ENCODE results near the gene DGCR2. TPM values are rescaled to one million over a fixed set of nuclear protein-coding genes. Genes with fewer than 3 reads are reported as not detected.
"Not testable (repeated sequence)": the region's sequence is repeated elsewhere in the genome, so short reads cannot be mapped to it uniquely, and the experiment has no call there.

Gene DGCR2
- total and polyA plus RNA-seq, 10 of the 15 experiments (the other 5 are each of a cell fraction or from before 2014, with no cell fraction given): 0.19 to 28.4 (median 16.0) TPM

DNA sequence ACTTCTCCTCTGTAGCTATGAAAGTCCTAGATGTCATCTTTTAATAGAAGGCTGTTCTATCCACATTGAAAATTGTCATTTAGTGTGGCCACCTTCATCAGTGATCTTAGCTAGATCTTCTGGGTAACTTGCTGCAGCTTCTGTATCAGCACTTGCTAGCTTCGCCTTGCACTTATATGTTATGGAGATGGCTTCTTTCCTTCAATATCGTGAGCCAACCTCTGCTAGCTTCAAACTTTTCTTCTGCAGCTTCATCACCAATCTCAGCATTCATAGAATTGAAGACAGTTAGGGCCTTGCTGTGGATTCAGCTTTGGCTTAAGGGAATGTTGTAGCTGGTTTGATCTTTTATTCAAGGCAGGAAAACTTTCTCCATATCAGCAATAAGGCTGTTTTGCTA is 122.1 kb downstream of the DGCR2 start:
- RAD21 ChIA-PET (ENCODE audit: unreplicated experiment); H3K27ac ChIP-seq (ENCODE audit: control insufficient read depth, insufficient read depth); H3K9me3 ChIP-seq (replicated peaks; ENCODE audit: control insufficient read depth, insufficient read depth, low read length); H3K4me1 ChIP-seq (ENCODE audit: control insufficient read depth, insufficient read depth, low read length); DNase-seq (ENCODE audit: low read depth, low spot score); ATAC-seq; BruUV-seq (replicated peaks); intact Hi-C loops (cut with micrococcal nuclease; ENCODE audit: unreplicated experiment); H3K36me3 ChIP-seq (ENCODE audit: control insufficient read depth in 2 of 2, insufficient read depth in 2 of 2, low read length in 1 of 2); H3K79me2 ChIP-seq (ENCODE audit: control insufficient read depth, insufficient read depth, low read length); FAIRE-seq; in situ Hi-C loops (cut with MboI); H3K9ac ChIP-seq (ENCODE audit: control insufficient read depth, insufficient read depth, low read length); H3K27me3 ChIP-seq (replicated peaks in 1 of 2; ENCODE audit: control insufficient read depth in 2 of 2, insufficient read depth in 2 of 2, low read length in 1 of 2); H4K20me1 ChIP-seq (ENCODE audit: control insufficient read depth, insufficient read depth); CTCF ChIA-PET; H3K4me2 ChIP-seq (ENCODE audit: control insufficient read depth, insufficient read depth); POLR2A ChIA-PET; H2AFZ ChIP-seq (ENCODE audit: control insufficient read depth, low read depth, low read length); H3K4me3 ChIP-seq: not testable (repeated sequence)
- SMC1A ChIA-PET (ENCODE audit: uncharacterized antibody, unreplicated experiment): interaction anchor here (0.6 kb wide), 1 partner anchor 12 kb away, joined by 3 read pairs; no protein-coding TSS in a partner anchor
- WGBS (ENCODE audit: insufficient coverage, insufficient replicate concordance, low lambda C conversion rate, missing lambda C conversion rate): 17% methylated on average over 2 of the region's 2 CpGs

GRCh38 chr22:18999416-18999815 is 122.8 kb downstream of the DGCR2 start:
- Histone ChIP-seq H3K4me1 (ENCODE audit: control insufficient read depth, insufficient read depth, low read length) (no peaks in the 10 kb centered on the region), H3K27me3 (replicated peaks in 1 of 2; ENCODE audit: control insufficient read depth in 2 of 2, insufficient read depth in 2 of 2, low read length in 1 of 2) (no peaks in the 10 kb centered on the region; a peak in 1 of 4 replicates), H3K27ac (ENCODE audit: control insufficient read depth, insufficient read depth) (no peak overlapping the region), H3K4me3 (no peak overlapping the region), H3K79me2 (ENCODE audit: control insufficient read depth, insufficient read depth, low read length) (no peaks in the 10 kb centered on the region), H2AFZ (ENCODE audit: control insufficient read depth, low read depth, low read length) (no peak overlapping the region), H3K36me3 (ENCODE audit: control insufficient read depth in 2 of 2, insufficient read depth in 2 of 2, low read length in 1 of 2) (no peaks in the 10 kb centered on the region), H3K9me3 (replicated peaks; ENCODE audit: control insufficient read depth, insufficient read depth, low read length) (no peaks in the 10 kb centered on the region), H3K4me2 (ENCODE audit: control insufficient read depth, insufficient read depth) (no peak overlapping the region), H4K20me1 (ENCODE audit: control insufficient read depth, insufficient read depth) (no peaks in the 10 kb centered on the region), H3K9ac (ENCODE audit: control insufficient read depth, insufficient read depth, low read length) (no peak overlapping the region)
- ATAC-seq (no peak), FAIRE-seq (no peak), DNase-seq (ENCODE audit: low read depth, low spot score) (no peak)
- WGBS (ENCODE audit: insufficient coverage, insufficient replicate concordance, low lambda C conversion rate, missing lambda C conversion rate): 49% methylated on average over 6 of the region's 6 CpGs
- in situ Hi-C loops (cut with MboI): no loop called here
- ChIA-PET POLR2A (no interaction called here), CTCF (interaction anchor here (1.4 kb wide), 1 partner anchor 10 kb away, joined by 3 read pairs; no protein-coding TSS in a partner anchor), SMC1A (ENCODE audit: uncharacterized antibody, unreplicated experiment) (interaction anchor here (0.6 kb wide), 1 partner anchor 11 kb away, joined by 3 read pairs; no protein-coding TSS in a partner anchor), RAD21 (ENCODE audit: unreplicated experiment) (no interaction called here)
- intact Hi-C loops (cut with micrococcal nuclease; ENCODE audit: unreplicated experiment): no loop called here
- TF ChIP-seq SRF (IDR thresholded peaks at IDR 0.05; ENCODE audit: low read depth in 2 of 2, low read length in 2 of 2) (no peak), CHD1 (IDR thresholded peaks at IDR 0.05; ENCODE audit: low read depth, low read length) (no peak)
- BruUV-seq (replicated peaks): no TSS peak
